H1 (cell line): Measurements from ENCODE around the gene DAGLA. TPM values are rescaled to one million over a fixed set of nuclear protein-coding genes. Genes with fewer than 3 reads are reported as not detected.

Experiments used
- CTCF ChIA-PET: fragments of 300-600 bp; sonication (Branson Sonifier 250); formaldehyde crosslinking; loops from one replicate; lab custom pipeline; 2021; ENCODE audit not compliant: partially characterized antibody; lab: Charles Lee
- POLR2A ChIA-PET: fragments of 300-600 bp; sonication (Branson Sonifier 250); formaldehyde crosslinking; loops from one replicate; lab custom pipeline; 2021; ENCODE audit warnings: inconsistent platforms; ENCODE audit not compliant: partially characterized antibody; lab: Charles Lee
- DNase-seq, 2 experiments: peaks; one replicate each; pipeline versions ENCODE4 v3.0.0 to v3.0.0-alpha.2; 2010 to 2022; ENCODE audit warnings: low spot score in 2 of 2, low read depth in 1 of 2, mixed read lengths in 1 of 2
- FAIRE-seq: peaks from 2 replicates; lab custom pipeline; 2011; peaks lifted over from hg19 to GRCh38; lab: Jason Lieb, UNC
- H2AFZ ChIP-seq: 2 replicates; pipeline ENCODE4 v1.8.1; 2012; ENCODE audit warnings: low read length, inconsistent platforms
- H2AK5ac ChIP-seq: 2 replicates; pipeline ENCODE4 v1.6.1; 2013; ENCODE audit warnings: low read depth, low read length
- H2BK120ac ChIP-seq: replicated peaks from 2 replicates; pipeline ENCODE3; 2013; ENCODE audit warnings: low read depth, low read length, inconsistent platforms
- H2BK12ac ChIP-seq: 2 replicates; pipeline ENCODE4 v1.6.1; 2013; ENCODE audit warnings: low read depth, low read length
- H2BK15ac ChIP-seq: 2 replicates; pipeline ENCODE4 v1.6.1; 2013; ENCODE audit warnings: low read length
- H2BK20ac ChIP-seq: 2 replicates; pipeline ENCODE4 v1.6.1; 2013; ENCODE audit warnings: low read length
- H2BK5ac ChIP-seq: 2 replicates; pipeline ENCODE4 v1.6.1; 2013; ENCODE audit warnings: low read depth, low read length
- H3K14ac ChIP-seq: 2 replicates; pipeline ENCODE4 v1.6.1; 2013; ENCODE audit warnings: inconsistent platforms; ENCODE audit not compliant: insufficient read length
- H3K18ac ChIP-seq: 2 replicates; pipeline ENCODE4 v1.6.1; 2013; ENCODE audit warnings: low read length; ENCODE audit errors: extremely low read depth
- H3K23ac ChIP-seq: 2 replicates; pipeline ENCODE4 v1.6.1; 2013; ENCODE audit warnings: inconsistent platforms; ENCODE audit not compliant: insufficient read length
- H3K23me2 ChIP-seq: 2 replicates; pipeline ENCODE4 v1.6.1; 2013; ENCODE audit warnings: low read depth, low read length
- H3K27ac ChIP-seq: 2 replicates; pipeline ENCODE4 v1.6.1; 2011; ENCODE audit warnings: low read depth, low read length, inconsistent platforms
- H3K27me3 ChIP-seq, 4 experiments: replicated peaks in 1 of 4; 1 replicate in 1 of 4; 2 replicates in 3 of 4; pipeline versions ENCODE4 v1.6.1 to v1.8.1; 2011 to 2013; ENCODE audit warnings: low read length in 3 of 4, mild to moderate bottlenecking in 3 of 4, inconsistent platforms in 2 of 4, mixed read lengths in 2 of 4, moderate library complexity in 1 of 4; ENCODE audit not compliant: control insufficient read depth in 3 of 4, insufficient read depth in 3 of 4; ENCODE audit errors: extremely low read depth in 1 of 4
- H3K36me3 ChIP-seq, 4 experiments: 2 replicates each; pipeline versions ENCODE4 v1.6.1 to v1.8.1; 2011 to 2013; ENCODE audit warnings: mild to moderate bottlenecking in 4 of 4, low read length in 3 of 4, moderate library complexity in 2 of 4, control low read depth in 1 of 4, inconsistent platforms in 1 of 4; ENCODE audit not compliant: insufficient read depth in 4 of 4, control insufficient read depth in 2 of 4
- H3K4ac ChIP-seq: replicated peaks from 2 replicates; pipeline ENCODE3; 2013; ENCODE audit warnings: low read length, low read depth, mixed read lengths, inconsistent platforms; ENCODE audit not compliant: insufficient read length
- H3K4me1 ChIP-seq, 4 experiments: replicated peaks in 1 of 4; 1 replicate in 1 of 4; 2 replicates in 3 of 4; pipeline versions ENCODE4 v1.6.1 to v1.8.1; 2011 to 2013; ENCODE audit warnings: low read length in 3 of 4, inconsistent platforms in 2 of 4, mixed read lengths in 1 of 4; ENCODE audit not compliant: insufficient read depth in 4 of 4, control insufficient read depth in 3 of 4
- H3K4me2 ChIP-seq, 2 experiments: 2 replicates each; pipeline versions ENCODE4 v1.6.1 to v1.8.1; 2011 to 2013; ENCODE audit warnings: low read depth in 2 of 2, low read length in 2 of 2, control low read depth in 1 of 2, inconsistent platforms in 1 of 2, mild to moderate bottlenecking in 1 of 2; ENCODE audit not compliant: insufficient read depth in 1 of 2
- H3K4me3 ChIP-seq, 4 experiments: fragments of 200-600, 300-600 bp in 1 of 4; sonication (generic), shearing (Covaris generic), sonication (Bioruptor Twin) in 1 of 4; 2 replicates each; pipeline versions ENCODE4 v1.5.1 to v1.8.1; 2011 to 2016; ENCODE audit warnings: low read length in 4 of 4, low read depth in 3 of 4, control low read depth in 2 of 4, inconsistent platforms in 2 of 4, mild to moderate bottlenecking in 2 of 4, mixed read lengths in 1 of 4, moderate library complexity in 1 of 4; ENCODE audit not compliant: insufficient read depth in 2 of 4; ENCODE audit errors: extremely low read depth in 1 of 4
- H3K56ac ChIP-seq: replicated peaks from 2 replicates; pipeline ENCODE3; 2013; ENCODE audit warnings: low read depth, mild to moderate bottlenecking, mixed read lengths, low read length, inconsistent platforms; ENCODE audit not compliant: insufficient read length
- H3K79me1 ChIP-seq: 2 replicates; pipeline ENCODE4 v1.6.1; 2013; ENCODE audit warnings: low read depth, low read length, control low read depth
- H3K79me2 ChIP-seq, 2 experiments: 2 replicates each; pipeline versions ENCODE4 v1.6.1 to v1.8.1; 2012 to 2013; ENCODE audit warnings: low read length in 2 of 2, mild to moderate bottlenecking in 2 of 2, inconsistent platforms in 1 of 2; ENCODE audit not compliant: insufficient read depth in 2 of 2, control insufficient read depth in 1 of 2
- H3K9ac ChIP-seq, 4 experiments: replicated peaks in 1 of 4; 1 replicate in 1 of 4; 2 replicates in 3 of 4; pipeline versions ENCODE4 v1.6.1 to v1.8.1; 2011 to 2013; ENCODE audit warnings: low read depth in 3 of 4, low read length in 3 of 4, control low read depth in 2 of 4, mild to moderate bottlenecking in 2 of 4, moderate library complexity in 2 of 4, inconsistent platforms in 1 of 4; ENCODE audit errors: extremely low read depth in 1 of 4
- H3K9me3 ChIP-seq, 2 experiments: 2 replicates each; pipeline versions ENCODE4 v1.6.1 to v1.8.1; 2012 to 2013; ENCODE audit warnings: mild to moderate bottlenecking in 2 of 2, moderate library complexity in 2 of 2, control low read depth in 1 of 2, inconsistent platforms in 1 of 2, low read depth in 1 of 2, low read length in 1 of 2, mixed read lengths in 1 of 2; ENCODE audit not compliant: insufficient read depth in 2 of 2
- H4K20me1 ChIP-seq, 2 experiments: replicated peaks in 1 of 2; 2 replicates each; pipeline versions ENCODE3 to v1.8.1; 2011 to 2013; ENCODE audit warnings: inconsistent platforms in 2 of 2, low read length in 2 of 2, mild to moderate bottlenecking in 1 of 2; ENCODE audit not compliant: insufficient read depth in 2 of 2, control insufficient read depth in 1 of 2
- H4K5ac ChIP-seq: 2 replicates; pipeline ENCODE4 v1.6.1; 2013; ENCODE audit warnings: low read length, low read depth, mixed read lengths, inconsistent platforms; ENCODE audit not compliant: insufficient read length
- H4K8ac ChIP-seq: 2 replicates; pipeline ENCODE4 v1.8.0; 2013; ENCODE audit warnings: mild to moderate bottlenecking, moderate library complexity, low read length, inconsistent platforms; ENCODE audit not compliant: insufficient read depth; ENCODE audit errors: extremely low read depth
- H4K91ac ChIP-seq: replicated peaks from 2 replicates; pipeline ENCODE3; 2013; ENCODE audit warnings: low read length, mixed read lengths, inconsistent platforms; ENCODE audit not compliant: insufficient read length
- CREB1 ChIP-seq: IDR thresholded peaks from 2 replicates; pipeline ENCODE4 v1.6.1; 2012; ENCODE audit warnings: inconsistent platforms
- SAP30 ChIP-seq: fragments of 300-600 bp; sonication (generic); IDR thresholded peaks from 2 replicates; pipeline ENCODE4 v1.7.1; 2012; ENCODE audit warnings: low read length, moderate library complexity, mild to moderate bottlenecking, inconsistent platforms; ENCODE audit not compliant: insufficient read depth, insufficient replicate concordance
- WGBS, 2 experiments: shearing (Covaris generic) in 1 of 2; methylation state at CpG; one replicate each; pipeline versions ENCODE4 v1.1.6 to v1.1.7; 2013 to 2015; ENCODE audit warnings: low lambda C conversion rate in 2 of 2, mixed read lengths in 2 of 2, inconsistent platforms in 1 of 2, low coverage in 1 of 2, missing lambda C conversion rate in 1 of 2; ENCODE audit not compliant: insufficient replicate concordance in 2 of 2, insufficient coverage in 1 of 2, insufficient read length in 1 of 2; ENCODE audit errors: extremely low coverage in 1 of 2, missing lambda C conversion rate in 1 of 2; 5-methylcytosine and 5-hydroxymethylcytosine counted together
- polyA plus RNA-seq, 7 experiments: library from polyadenylated mRNA; depleted of rRNA in 3 of 7; stranded (reverse) in 5 of 7; unstranded in 2 of 7; fragments of >200 nt in 5 of 7; fragments of 200-250 nt in 2 of 7; gene quantifications; 1 replicate in 5 of 7; 2 replicates in 1 of 7; 4 replicates in 1 of 7; pipeline versions ENCODE4 v1.2.1 to v1.2.3, GENCODE V29; 2011 to 2013; ENCODE audit warnings: missing spikeins in 2 of 7, mixed read lengths in 2 of 7
- total RNA-seq: library from RNA; stranded (reverse); fragmentation: NEBNext Ultra II Directional; extraction: Animal tissue kit (Norgen Biotek cat#: 25700); gene quantifications from 2 replicates; pipeline ENCODE4 v1.2.1, GENCODE V29; 2021

Gene DAGLA
- total and polyA plus RNA-seq, 2 of the 8 experiments (the other 6 are each of a cell fraction or from before 2014, with no cell fraction given) = 3.6 to 6.6 TPM

DNA sequence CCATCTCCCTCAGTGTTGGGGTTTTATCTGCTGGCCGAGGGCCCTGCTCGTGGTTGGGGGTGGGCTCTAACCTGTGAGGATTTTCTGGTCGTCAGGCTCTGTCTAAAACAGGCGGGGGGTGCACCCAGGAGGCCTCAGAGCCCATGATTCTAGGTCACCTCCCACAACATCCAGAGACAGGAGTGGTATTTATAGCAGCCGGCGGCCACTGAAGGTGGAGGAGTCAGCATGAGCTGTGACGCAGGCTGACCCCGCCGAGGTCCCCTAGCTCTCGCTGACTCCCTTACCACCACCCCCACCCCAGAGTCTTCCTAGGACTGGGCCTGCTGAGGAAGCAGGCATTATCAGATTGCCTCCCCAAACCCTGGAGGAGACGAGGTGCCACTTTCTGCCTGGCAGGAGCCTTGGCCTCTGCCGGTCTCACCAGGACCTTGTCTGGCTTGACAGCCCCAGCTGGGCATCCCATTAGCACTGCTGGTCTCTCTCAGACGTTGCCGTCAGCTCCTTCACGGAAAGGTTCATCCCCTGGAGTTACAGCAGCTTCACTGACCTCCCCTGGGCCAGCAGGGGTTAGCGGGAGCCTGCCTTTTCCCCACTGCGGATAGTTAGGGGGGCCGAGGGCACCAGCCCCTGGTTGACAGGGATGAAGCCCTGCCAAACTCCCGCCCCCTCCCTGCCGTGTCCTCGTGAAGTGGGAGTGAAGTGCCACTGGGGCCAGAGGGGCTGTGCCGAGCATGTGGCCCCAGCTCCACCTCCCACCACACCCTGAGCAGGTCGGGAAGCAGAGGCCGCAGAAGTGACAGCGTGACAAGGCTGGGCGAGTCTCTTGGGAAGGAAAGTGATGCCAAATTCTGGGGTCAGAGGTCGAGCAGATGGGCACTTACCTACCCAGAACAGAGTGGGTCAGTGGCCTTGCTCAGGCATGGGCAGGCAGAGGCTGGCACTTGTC is 26.5 kb downstream of the DAGLA start:
- Histone ChIP-seq H3K4me1 (peaks cover 0 to 11% (median 8%) of the 10 kb centered on the region in 4 experiments; a peak in 4 of 7 replicates), H3K4me3 (no peak overlapping the region), H3K23me2 (peaks cover 2% of the 10 kb centered on the region; the same call in 1 of the 2 replicates), H2BK12ac (no peak overlapping the region), H3K4ac (no peak overlapping the region), H3K27ac (no peak overlapping the region), H3K56ac (no peak overlapping the region), H3K9ac (no peak overlapping the region), H4K20me1 (no peaks in the 10 kb centered on the region), H2BK15ac (no peak overlapping the region), H2BK5ac (no peak overlapping the region), H3K23ac (no peak overlapping the region), H3K79me2 (no peaks in the 10 kb centered on the region), H3K79me1 (no peaks in the 10 kb centered on the region), H3K9me3 (no peaks in the 10 kb centered on the region), H4K91ac (no peak overlapping the region), H3K4me2 (no peak overlapping the region), H4K8ac (no peak overlapping the region; the same call in 1 of the 2 replicates), H3K36me3 (no peaks in the 10 kb centered on the region), H2AK5ac (no peak overlapping the region), H3K14ac (no peak overlapping the region), H3K18ac (no peak overlapping the region), H2BK20ac (no peak overlapping the region), H2BK120ac (no peak overlapping the region), H4K5ac (no peak overlapping the region), H3K27me3 (no peaks in the 10 kb centered on the region; a peak in 1 of 7 replicates), H2AFZ (no peak overlapping the region)
- 88% methylated on average over 26 of the region's 27 CpGs; no CpG with 5 or more reads in 1 of the 2 experiments for WGBS, 2 experiments
- FAIRE-seq = no peak
- TF ChIP-seq SAP30 = no peak
- TF ChIP-seq CREB1 = no peak
- ChIA-PET POLR2A (no interaction called here), CTCF (interaction anchor here (0.6 to 7.9 kb wide), 11 partner anchors 12 to 236 kb away, joined by 3 to 47 read pairs (median 3); no protein-coding TSS in a partner anchor)
- no peak for DNase-seq
